ENCODE data around the gene CCDC195.
"Not testable (repeated sequence)": the region's sequence is repeated elsewhere in the genome, so short reads cannot be mapped to it uniquely, and the experiment has no call there.

Gene CCDC195

GRCh38 chr2:224689539-224689938 lies 26.6 kb downstream of the CCDC195 start:
- DNase-seq: no peak

- DNase-seq: no peak
These were observed 27.2 kb downstream of the CCDC195 start for GRCh38 chr2:224688997-224689396.

DNA sequence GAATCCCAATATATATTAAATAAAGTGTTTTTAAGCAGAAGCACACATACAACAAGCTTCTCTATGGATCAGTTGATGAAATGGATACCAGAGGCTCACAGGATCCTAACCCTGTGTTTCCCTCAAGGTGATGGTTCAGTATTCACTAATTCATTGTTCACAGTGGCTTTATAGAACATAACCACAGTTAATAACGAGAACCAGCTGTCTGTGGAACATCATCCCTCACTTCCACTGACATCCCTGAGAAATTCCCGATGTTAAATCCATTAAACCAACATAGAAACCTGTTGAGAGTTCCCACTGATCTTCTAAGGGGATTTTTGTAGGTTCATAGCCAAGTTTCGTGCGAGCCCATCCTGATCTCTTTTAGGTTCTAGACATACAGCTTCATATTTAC lies 29.0 kb downstream of the CCDC195 start:
- no peak for DNase-seq

GRCh38 chr2:224685121-224685520 lies 31.0 kb downstream of the CCDC195 start:
- DNase-seq: no peak

GRCh38 chr2:224682134-224682533 lies 34.0 kb downstream of the CCDC195 start:
- no peak for DNase-seq

DNA sequence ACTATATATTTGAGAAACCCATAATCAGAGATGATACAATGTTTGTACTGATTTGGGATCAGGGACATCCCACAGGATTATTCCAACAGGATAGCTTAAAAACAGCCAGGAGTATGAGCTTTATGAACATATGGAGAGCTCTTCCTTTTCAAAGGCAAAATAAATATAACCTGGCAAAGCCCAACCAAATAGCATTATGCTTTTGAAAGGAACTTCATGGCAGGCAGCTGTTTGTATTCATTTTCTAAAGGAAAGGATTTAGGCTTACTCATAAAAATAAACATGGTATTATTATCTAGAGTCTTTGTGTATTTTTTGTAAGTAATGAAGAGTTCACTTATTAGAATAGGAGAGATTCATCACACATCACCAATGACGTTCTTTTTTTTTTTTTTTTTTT lies 44.4 kb downstream of the CCDC195 start:
- DNase-seq: no peak

DNA sequence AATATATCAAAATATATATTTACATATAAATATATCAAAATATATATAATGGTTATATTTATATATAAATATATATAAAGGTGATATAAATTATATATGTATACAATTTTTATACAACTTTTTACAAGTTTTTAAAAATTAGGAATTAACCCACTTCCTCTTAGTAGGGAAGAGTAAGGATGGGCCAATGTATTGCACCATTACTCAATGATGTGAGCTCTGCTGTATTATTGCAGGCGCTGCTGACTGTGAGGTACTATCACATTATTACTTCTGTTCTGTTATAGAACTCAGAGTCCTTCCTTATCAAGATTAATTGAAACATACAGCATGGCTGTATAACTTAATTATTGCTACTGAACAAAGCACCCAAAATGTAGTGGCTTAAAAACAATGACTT lies 46.0 kb downstream of the CCDC195 start:
- DNase-seq: no peak

- no peak for DNase-seq
These were observed 46.7 kb downstream of the CCDC195 start for GRCh38 chr2:224669449-224669848.

- no peak for DNase-seq
These were observed 47.8 kb downstream of the CCDC195 start for GRCh38 chr2:224668123-224668909.

- DNase-seq: no peak
These were observed 49.1 kb downstream of the CCDC195 start for GRCh38 chr2:224666951-224667553.

- DNase-seq: not testable (repeated sequence)
These were observed 52.8 kb downstream of the CCDC195 start for GRCh38 chr2:224663322-224663721.

DNA sequence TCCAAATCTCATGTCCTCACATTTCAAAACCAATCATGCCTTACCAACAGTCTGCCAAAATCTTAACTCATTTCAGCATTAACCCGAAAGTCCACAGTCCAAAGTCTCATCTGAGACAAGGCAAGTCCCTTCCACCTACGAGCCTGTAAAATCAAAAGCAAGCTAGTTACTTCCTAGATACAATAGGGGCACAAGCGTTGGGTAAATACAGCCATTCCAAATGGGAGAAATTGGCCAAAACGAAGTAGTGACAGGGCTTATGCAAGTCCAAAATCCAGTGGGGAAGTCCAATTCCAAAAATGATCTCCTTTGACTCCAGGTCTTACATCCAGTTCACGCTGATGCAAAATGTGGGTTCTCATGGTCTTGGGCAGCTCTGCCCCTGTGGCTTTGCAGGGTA lies 54.5 kb downstream of the CCDC195 start:
- not testable (repeated sequence) for DNase-seq

DNA sequence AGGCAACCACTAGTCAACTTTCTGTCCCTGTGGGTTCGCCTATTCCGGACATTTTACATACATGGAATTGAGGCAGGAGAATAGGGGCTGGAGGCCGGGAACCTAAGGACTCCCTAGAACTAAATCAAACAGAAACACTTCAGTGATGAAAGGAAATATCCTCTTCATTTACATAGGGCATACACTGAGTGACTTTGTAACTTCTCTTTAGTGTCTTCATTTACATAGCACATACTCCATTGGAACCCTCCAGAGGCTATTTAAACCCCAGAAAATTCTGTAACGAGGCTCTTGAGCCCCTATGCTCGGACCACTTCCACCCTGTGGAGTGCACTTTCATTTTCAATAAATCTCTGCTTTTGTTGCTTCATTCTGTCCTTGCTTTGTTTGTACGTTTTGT lies 56.5 kb downstream of the CCDC195 start:
- no peak for DNase-seq

GRCh38 chr2:224658780-224659405 lies 57.3 kb downstream of the CCDC195 start:
- DNase-seq: no peak

GRCh38 chr2:224657349-224657748 lies 58.8 kb downstream of the CCDC195 start:
- DNase-seq: no peak

GRCh38 chr2:224655006-224655537 lies 61.1 kb downstream of the CCDC195 start:
- DNase-seq: no peak

Data from activated CD4-positive, alpha-beta T cell treated with anti-CD3 and anti-CD28 coated beads, Interleukin-2, amount 50 U/mL, for 1 hour (primary cell).